Smooth muscle cell of the brain vasculature (primary cell): ENCODE results near the gene ZNF318.
"Not testable (repeated sequence)": the region's sequence is repeated elsewhere in the genome, so short reads cannot be mapped to it uniquely, and the experiment has no call there.

Source experiments
- DNase-seq: peaks from one replicate; pipeline ENCODE4 v3.0.0-alpha.2; 2012; ENCODE audit warnings: low read depth, low spot score

The ZNF318 gene

GRCh38 chr6:43335469-43335868 lies 34.0 kb downstream of the ZNF318 start:
- DNase-seq: no peak

- peak; percentile 37 for DNase-seq
Observed at GRCh38 chr6:43334466-43335095, 34.9 kb downstream of the ZNF318 start.

GRCh38 chr6:43331891-43332290 lies 37.6 kb downstream of the ZNF318 start:
- DNase-seq: no peak

GRCh38 chr6:43331470-43331869 lies 38.0 kb downstream of the ZNF318 start:
- DNase-seq: no peak

- DNase-seq: no peak
Observed at GRCh38 chr6:43328528-43328927, 40.9 kb downstream of the ZNF318 start.

- DNase-seq: no peak
Observed at GRCh38 chr6:43325876-43326275, 43.6 kb downstream of the ZNF318 start.

GRCh38 chr6:43318011-43318410 lies 51.4 kb downstream of the ZNF318 start:
- no peak for DNase-seq

GRCh38 chr6:43313813-43314212 lies 55.6 kb downstream of the ZNF318 start:
- DNase-seq: no peak

- no peak for DNase-seq
Observed at GRCh38 chr6:43311666-43312065, 57.8 kb downstream of the ZNF318 start.

GRCh38 chr6:43310624-43311023 lies 58.8 kb downstream of the ZNF318 start:
- DNase-seq: no peak

GRCh38 chr6:43310134-43310533 lies 59.3 kb downstream of the ZNF318 start:
- no peak for DNase-seq

- no peak for DNase-seq
Observed at GRCh38 chr6:43308990-43309477, 60.4 kb downstream of the ZNF318 start.

GRCh38 chr6:43308101-43308989 lies 61.1 kb downstream of the ZNF318 start, which contains the start of gene CRIP3:
TSS of gene CRIP3 (minus strand) at chr6:43308826. CDS start at chr6:43308792, 34 bp downstream.
- no peak for DNase-seq

GRCh38 chr6:43307451-43308100 lies 61.9 kb downstream of the ZNF318 start:
- no peak for DNase-seq

GRCh38 chr6:43306086-43306485 lies 63.4 kb downstream of the ZNF318 start:
- no peak for DNase-seq

GRCh38 chr6:43304882-43305281 lies 64.6 kb downstream of the ZNF318 start:
- no peak for DNase-seq

GRCh38 chr6:43304361-43304760 lies 65.1 kb downstream of the ZNF318 start:
- no peak for DNase-seq

GRCh38 chr6:43303751-43304331 lies 65.6 kb downstream of the ZNF318 start:
- no peak for DNase-seq

- DNase-seq: not testable (repeated sequence)
Observed at GRCh38 chr6:43303006-43303405, 66.4 kb downstream of the ZNF318 start.

GRCh38 chr6:43302126-43302525 lies 67.3 kb downstream of the ZNF318 start:
- DNase-seq: no peak

GRCh38 chr6:43301081-43301870 lies 68.2 kb downstream of the ZNF318 start:
- no peak for DNase-seq
